Prostate gland (tissue), 2 donors: ENCODE measurements around the gene TMEM131.

Experiments used
- CTCF ChIP-seq, 4 experiments: fragments of 200-600 bp in 2 of 4; fragments of 450-650 bp in 2 of 4; sonication (generic) in 2 of 4; IDR thresholded peaks; 1 replicate in 3 of 4; 2 replicates in 1 of 4; pipeline ENCODE4 v1.5.1; 2016 to 2019; ENCODE audit warnings: antibody characterized with exemption in 4 of 4, mild to moderate bottlenecking in 2 of 4, moderate library complexity in 2 of 4
- POLR2AphosphoS5 ChIP-seq: sonication (generic); formaldehyde crosslinking; IDR thresholded peaks from one replicate; pipeline ENCODE4 v1.6.1; 2017; ENCODE audit warnings: antibody characterized with exemption

- TF ChIP-seq CTCF (IDR thresholded peaks at IDR 0.05) (no peak), POLR2AphosphoS5 (no peak)
These were observed 279.6 kb downstream of the TMEM131 start for GRCh38 chr2:97715951-97716694.
